PC-3 (cell line): ENCODE results near the gene SLC38A6.

Experiments used
- EZH2phosphoT487 ChIP-seq: fragments of 300-600 bp; sonication (generic); IDR thresholded peaks from 2 replicates; pipeline ENCODE4 v1.6.1; 2018; ENCODE audit warnings: mild to moderate bottlenecking, antibody characterized with exemption, low read length, borderline replicate concordance
- TF ChIP-seq, protein P1 (sequence below): fragments of 300-600 bp; sonication (generic); conservative IDR thresholded peaks from 2 replicates; pipeline ENCODE4 v1.5.1; 2017; ENCODE audit warnings: antibody characterized with exemption, low read depth, mild to moderate bottlenecking, low read length

GRCh38 chr14:61051621-61052020, 70.6 kb downstream of the SLC38A6 start:
- TF ChIP-seq, protein P1, sequence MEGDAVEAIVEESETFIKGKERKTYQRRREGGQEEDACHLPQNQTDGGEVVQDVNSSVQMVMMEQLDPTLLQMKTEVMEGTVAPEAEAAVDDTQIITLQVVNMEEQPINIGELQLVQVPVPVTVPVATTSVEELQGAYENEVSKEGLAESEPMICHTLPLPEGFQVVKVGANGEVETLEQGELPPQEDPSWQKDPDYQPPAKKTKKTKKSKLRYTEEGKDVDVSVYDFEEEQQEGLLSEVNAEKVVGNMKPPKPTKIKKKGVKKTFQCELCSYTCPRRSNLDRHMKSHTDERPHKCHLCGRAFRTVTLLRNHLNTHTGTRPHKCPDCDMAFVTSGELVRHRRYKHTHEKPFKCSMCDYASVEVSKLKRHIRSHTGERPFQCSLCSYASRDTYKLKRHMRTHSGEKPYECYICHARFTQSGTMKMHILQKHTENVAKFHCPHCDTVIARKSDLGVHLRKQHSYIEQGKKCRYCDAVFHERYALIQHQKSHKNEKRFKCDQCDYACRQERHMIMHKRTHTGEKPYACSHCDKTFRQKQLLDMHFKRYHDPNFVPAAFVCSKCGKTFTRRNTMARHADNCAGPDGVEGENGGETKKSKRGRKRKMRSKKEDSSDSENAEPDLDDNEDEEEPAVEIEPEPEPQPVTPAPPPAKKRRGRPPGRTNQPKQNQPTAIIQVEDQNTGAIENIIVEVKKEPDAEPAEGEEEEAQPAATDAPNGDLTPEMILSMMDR, result no peak
- no peak for TF ChIP-seq EZH2phosphoT487
